IPS DF 4.7 (cell line): Measurements from ENCODE around the gene OAT.

Source experiments
- DNase-seq: peaks from one replicate; pipeline ENCODE4 v3.0.0-alpha.2; 2013; ENCODE audit warnings: low spot score; ENCODE audit errors: extremely low read depth

Gene OAT

GRCh38 chr10:124403548-124403947 is 15.2 kb downstream of the OAT start:
- peak; percentile 93 for DNase-seq

GRCh38 chr10:124402273-124402672 is 16.4 kb downstream of the OAT start:
- DNase-seq, result no peak

- DNase-seq, result no peak
Measured at GRCh38 chr10:124401633-124402032, 17.1 kb downstream of the OAT start.

- no peak for DNase-seq
Measured at GRCh38 chr10:124394583-124394982, 24.1 kb downstream of the OAT start.

- DNase-seq, result no peak
Measured at GRCh38 chr10:124392626-124393342, 25.9 kb downstream of the OAT start.

GRCh38 chr10:124390471-124391187 is 28.1 kb downstream of the OAT start:
- no peak for DNase-seq

GRCh38 chr10:124389613-124390361 is 28.9 kb downstream of the OAT start:
- DNase-seq, result no peak

- DNase-seq, result peak; percentile 36
Measured at GRCh38 chr10:124388823-124389612, 29.7 kb downstream of the OAT start.

- no peak for DNase-seq
Measured at GRCh38 chr10:124388476-124388822, 30.3 kb downstream of the OAT start.

- no peak for DNase-seq
Measured at GRCh38 chr10:124387078-124387874, 31.4 kb downstream of the OAT start.

- DNase-seq, result no peak
Measured at GRCh38 chr10:124386186-124387077, 32.3 kb downstream of the OAT start.

- DNase-seq, result no peak
Measured at GRCh38 chr10:124385627-124386185, 33.0 kb downstream of the OAT start.

- DNase-seq, result no peak
Measured at GRCh38 chr10:124384591-124385190, 34.0 kb downstream of the OAT start.

- DNase-seq, result no peak
Measured at GRCh38 chr10:124384172-124384571, 34.6 kb downstream of the OAT start.

GRCh38 chr10:124383496-124383895 is 35.2 kb downstream of the OAT start:
- no peak for DNase-seq

- DNase-seq, result no peak
Measured at GRCh38 chr10:124381011-124381611, 37.6 kb downstream of the OAT start.

GRCh38 chr10:124380256-124380995 is 38.3 kb downstream of the OAT start:
- no peak for DNase-seq
